Caco-2 (cell line): ENCODE data around the gene LRP3. TPM values are rescaled to one million over a fixed set of nuclear protein-coding genes. Genes with fewer than 3 reads are reported as not detected.
A peak's percentile ranks its signal among the peaks of the same experiment; 100 is the strongest.

Experiments
- BruUV-seq: library from RNA; stranded (reverse); fragments of 400-500 nt; replicated peaks from 2 replicates; lab custom pipeline; 2021; lab: Mats Ljungman, UMichigan
- CTCF ChIA-PET: fragments of 300-600 bp; sonication (Branson Sonifier 250); formaldehyde crosslinking; loops from one replicate; lab custom pipeline; 2022; ENCODE audit warnings: antibody characterized with exemption; lab: Charles Lee
- POLR2A ChIA-PET: fragments of 300-600 bp; sonication (Branson Sonifier 250); formaldehyde crosslinking; loops from one replicate; lab custom pipeline; 2022; ENCODE audit warnings: antibody characterized with exemption; lab: Charles Lee
- DNase-seq, 2 experiments: peaks; one replicate each; pipeline versions ENCODE4 v3.0.0 to v3.0.0-alpha.2; 2020 to 2022
- H3K27me3 ChIP-seq: replicated peaks from 2 replicates; pipeline ENCODE4 v1.6.0; 2011; ENCODE audit warnings: low read length; ENCODE audit not compliant: control insufficient read depth, insufficient read depth
- H3K36me3 ChIP-seq: 2 replicates; pipeline ENCODE4 v1.5.1; 2011; ENCODE audit warnings: low read length; ENCODE audit not compliant: control insufficient read depth, insufficient read depth
- H3K4me1 ChIP-seq: fragments of 250-450 bp; sonication (Bioruptor Pico); 2 replicates; pipeline ENCODE4 v1.5.1; 2020; ENCODE audit warnings: mild to moderate bottlenecking
- H3K4me3 ChIP-seq: 2 replicates; pipeline ENCODE4 v1.5.1; 2011; ENCODE audit warnings: low read depth, mild to moderate bottlenecking, control low read depth, low read length
- H3K9me3 ChIP-seq: fragments of 250-450 bp; sonication (Bioruptor Pico); 2 replicates; pipeline ENCODE4 v1.5.1; 2020; ENCODE audit warnings: mild to moderate bottlenecking, moderate library complexity
- H3K27ac Mint-ChIP-seq: one replicate; pipeline ENCODE4 v1.8.0; 2022; ENCODE audit warnings: mixed read lengths; ENCODE audit not compliant: unreplicated experiment
- H3K27me3 Mint-ChIP-seq: one replicate; pipeline ENCODE4 v1.8.0; 2022; ENCODE audit warnings: mixed read lengths; ENCODE audit not compliant: insufficient read depth, unreplicated experiment
- H3K36me3 Mint-ChIP-seq: one replicate; pipeline ENCODE4 v1.8.0; 2022; ENCODE audit warnings: mild to moderate bottlenecking, mixed read lengths; ENCODE audit not compliant: insufficient read depth, unreplicated experiment
- H3K4me1 Mint-ChIP-seq: one replicate; pipeline ENCODE4 v1.8.0; 2022; ENCODE audit warnings: low read depth, mixed read lengths; ENCODE audit not compliant: unreplicated experiment
- H3K4me3 Mint-ChIP-seq: one replicate; pipeline ENCODE4 v1.8.0; 2022; ENCODE audit warnings: mild to moderate bottlenecking, moderate library complexity, mixed read lengths; ENCODE audit not compliant: unreplicated experiment
- H3K9me3 Mint-ChIP-seq: one replicate; pipeline ENCODE4 v1.8.0; 2022; ENCODE audit warnings: mixed read lengths; ENCODE audit not compliant: unreplicated experiment
- intact Hi-C: fragments of 100-400 bp; cut with micrococcal nuclease; formaldehyde crosslinking; loops from one replicate; pipeline ENCODE4 v1.10.0; 2022; ENCODE audit not compliant: unreplicated experiment
- total RNA-seq: library from RNA; stranded (reverse); gene quantifications from 2 replicates; pipeline ENCODE4 v1.2.3, GENCODE V29; 2022
- TF ChIP-seq, protein P1 (sequence below), 2 experiments: fragments of 200-600 bp in 1 of 2; IDR thresholded peaks; 1 replicate in 1 of 2; 2 replicates in 1 of 2; pipeline versions ENCODE4 v1.5.1 to v1.8.0; 2011 to 2022; ENCODE audit warnings: antibody characterized with exemption in 1 of 2, control low read depth in 1 of 2, inconsistent platforms in 1 of 2, low read depth in 1 of 2, low read length in 1 of 2, mild to moderate bottlenecking in 1 of 2, moderate library complexity in 1 of 2; ENCODE audit not compliant: insufficient read depth in 1 of 2, severe bottlenecking in 1 of 2, unreplicated experiment in 1 of 2

Gene LRP3
- total RNA-seq, 1 experiment from 2014 or later: 22.8 TPM

DNA sequence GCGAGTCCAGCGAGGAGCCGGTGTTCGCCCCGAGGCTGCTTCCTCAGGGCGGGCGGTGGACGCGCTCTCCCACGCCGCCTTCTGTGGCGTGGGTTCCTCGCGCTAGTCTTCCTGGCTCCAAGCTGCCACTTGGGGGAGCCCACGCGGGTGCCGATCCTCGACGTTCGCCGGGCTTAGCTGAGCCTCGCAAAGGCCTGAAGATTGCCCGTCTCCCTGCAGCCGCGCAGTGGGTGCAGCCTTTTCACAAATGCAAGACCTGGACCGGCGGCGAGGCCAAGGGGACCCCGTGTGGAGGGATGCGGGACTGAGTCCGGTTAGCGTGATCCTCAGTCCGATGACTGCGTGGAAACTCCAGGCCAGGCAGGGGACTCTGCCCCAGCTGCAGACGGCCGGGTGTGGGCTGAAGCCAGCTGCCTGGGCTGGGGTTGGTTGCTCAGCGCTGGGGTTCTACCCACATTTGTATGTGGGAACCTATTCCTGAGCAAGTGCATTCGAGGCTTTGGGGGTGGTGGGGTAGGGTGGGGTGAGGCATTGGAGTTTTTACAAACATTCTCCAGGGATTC lies 16.6 kb upstream of the LRP3 start:
- H3K4me1 Mint-ChIP-seq: peaks cover 13% of the 10 kb centered on the region
- H3K4me3 Mint-ChIP-seq: peak overlapping the region; percentile 94
- Histone ChIP-seq H3K36me3 (no peaks in the 10 kb centered on the region; the same call in 1 of the 2 replicates), H3K4me1 (0 out of 2 replicates have a peak, but pooled peaks cover 5% of the 10 kb centered on the region), H3K4me3 (peak overlapping the region; percentile 38), H3K27me3 (no peaks in the 10 kb centered on the region), H3K9me3 (no peaks in the 10 kb centered on the region)
- POLR2A ChIA-PET: interaction anchor here (0.8 to 1.7 kb wide), 9 partner anchors 18 to 226 kb away, joined by 3 to 8 read pairs (median 5); partner anchors contain the start of genes CEBPA and CEBPG
- TF ChIP-seq, protein P1, sequence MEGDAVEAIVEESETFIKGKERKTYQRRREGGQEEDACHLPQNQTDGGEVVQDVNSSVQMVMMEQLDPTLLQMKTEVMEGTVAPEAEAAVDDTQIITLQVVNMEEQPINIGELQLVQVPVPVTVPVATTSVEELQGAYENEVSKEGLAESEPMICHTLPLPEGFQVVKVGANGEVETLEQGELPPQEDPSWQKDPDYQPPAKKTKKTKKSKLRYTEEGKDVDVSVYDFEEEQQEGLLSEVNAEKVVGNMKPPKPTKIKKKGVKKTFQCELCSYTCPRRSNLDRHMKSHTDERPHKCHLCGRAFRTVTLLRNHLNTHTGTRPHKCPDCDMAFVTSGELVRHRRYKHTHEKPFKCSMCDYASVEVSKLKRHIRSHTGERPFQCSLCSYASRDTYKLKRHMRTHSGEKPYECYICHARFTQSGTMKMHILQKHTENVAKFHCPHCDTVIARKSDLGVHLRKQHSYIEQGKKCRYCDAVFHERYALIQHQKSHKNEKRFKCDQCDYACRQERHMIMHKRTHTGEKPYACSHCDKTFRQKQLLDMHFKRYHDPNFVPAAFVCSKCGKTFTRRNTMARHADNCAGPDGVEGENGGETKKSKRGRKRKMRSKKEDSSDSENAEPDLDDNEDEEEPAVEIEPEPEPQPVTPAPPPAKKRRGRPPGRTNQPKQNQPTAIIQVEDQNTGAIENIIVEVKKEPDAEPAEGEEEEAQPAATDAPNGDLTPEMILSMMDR (IDR thresholded peaks at IDR 0.05; ENCODE audit: insufficient read depth in 1 of 2, low read depth in 1 of 2, low read length in 1 of 2, severe bottlenecking in 1 of 2, unreplicated experiment in 1 of 2): peak; percentile 35 to 49
- CTCF ChIA-PET: interaction anchor here (0.8 to 1.8 kb wide), 8 partner anchors 9 to 600 kb away, joined by 3 to 14 read pairs (median 6); partner anchors contain the start of gene CEBPA
- peaks cover 22% of the 10 kb centered on the region for H3K36me3 Mint-ChIP-seq
- H3K9me3 Mint-ChIP-seq: no peaks in the 10 kb centered on the region
- peaks cover 5% of the 10 kb centered on the region for H3K27me3 Mint-ChIP-seq
- intact Hi-C loops: loop anchor here (1.0 to 5.0 kb wide), 5 partner anchors 18 to 205 kb away; partner anchors contain the start of genes CEBPA and FAAP24
- H3K27ac Mint-ChIP-seq: peak overlapping the region; percentile 98
- peak; percentile 83 to 85 for DNase-seq
- no TSS peak for BruUV-seq

DNA sequence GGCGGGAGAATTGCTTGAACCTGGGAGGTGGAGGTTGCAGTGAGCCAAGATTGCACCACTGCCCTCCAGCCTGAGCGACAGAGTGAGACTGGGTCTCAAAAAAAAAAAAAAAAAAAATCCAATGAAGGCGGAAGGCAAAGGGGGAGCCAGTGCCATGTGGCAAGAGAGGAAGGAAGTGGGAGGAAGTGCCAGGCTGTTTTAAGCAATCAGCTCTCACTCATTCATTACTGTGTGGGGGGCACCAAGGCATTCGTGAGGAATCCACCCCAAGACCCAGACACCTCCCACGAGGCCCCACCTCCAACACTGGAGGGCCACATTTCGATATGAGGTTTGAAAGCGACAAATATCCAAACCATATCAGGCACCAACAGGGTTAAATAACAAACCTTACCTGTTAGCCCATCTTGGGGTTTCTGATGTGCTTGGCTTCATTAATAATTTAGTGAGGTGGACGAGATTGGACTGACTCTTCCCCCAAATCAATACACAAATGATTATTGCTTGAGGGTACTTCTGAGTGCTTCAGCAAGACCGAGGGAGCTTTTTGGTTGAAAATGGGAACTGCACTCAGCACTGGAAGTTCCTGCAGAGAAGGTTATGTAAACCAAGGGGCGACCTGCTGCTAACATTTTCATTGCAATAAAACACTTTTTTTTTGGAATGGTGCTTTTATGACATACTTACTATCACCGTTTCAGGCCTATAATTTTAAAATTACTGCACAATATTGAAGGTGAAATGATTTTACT lies 7.5 kb upstream of the LRP3 start:
- ChIA-PET CTCF (interaction anchor here (2.7 kb wide), 1 partner anchor 10 kb away, joined by 8 read pairs; no protein-coding TSS in a partner anchor), POLR2A (no interaction called here)
- Histone ChIP-seq H3K9me3 (no peaks in the 10 kb centered on the region), H3K36me3 (no peaks in the 10 kb centered on the region), H3K27me3 (no peaks in the 10 kb centered on the region), H3K4me1 (no peaks in the 10 kb centered on the region), H3K4me3 (no peak overlapping the region)
- Mint-ChIP-seq H3K9me3 (no peaks in the 10 kb centered on the region), H3K36me3 (no peaks in the 10 kb centered on the region), H3K27me3 (peaks cover 5% of the 10 kb centered on the region), H3K27ac (no peak overlapping the region), H3K4me1 (no peaks in the 10 kb centered on the region), H3K4me3 (no peak overlapping the region)
- no peak for DNase-seq
- TF ChIP-seq, protein P1 (IDR thresholded peaks at IDR 0.05; ENCODE audit: insufficient read depth in 1 of 2, low read depth in 1 of 2, low read length in 1 of 2, severe bottlenecking in 1 of 2, unreplicated experiment in 1 of 2): no peak
- no TSS peak for BruUV-seq
- intact Hi-C loops: no loop called here

DNA sequence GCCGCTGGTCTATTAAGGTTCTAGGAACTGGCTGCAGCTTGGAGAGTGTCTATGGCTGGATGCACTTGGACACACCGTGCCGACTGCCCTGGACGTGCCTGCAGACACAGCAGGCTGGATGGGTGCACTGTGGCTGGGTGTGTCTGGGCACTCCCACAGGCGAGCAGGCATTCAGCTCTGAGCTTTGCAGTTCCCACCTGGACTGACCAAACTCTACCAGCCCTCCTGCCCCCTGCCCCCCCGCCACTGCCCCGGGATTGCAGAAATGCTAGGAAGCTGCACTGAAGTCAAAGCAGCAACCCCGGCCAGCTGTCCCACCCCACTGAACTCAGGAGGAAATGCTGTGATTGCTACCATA lies 7.0 kb upstream of the LRP3 start:
- intact Hi-C loops: no loop called here
- Histone ChIP-seq H3K27me3 (no peaks in the 10 kb centered on the region), H3K9me3 (no peaks in the 10 kb centered on the region), H3K4me1 (no peaks in the 10 kb centered on the region), H3K36me3 (no peaks in the 10 kb centered on the region), H3K4me3 (no peak overlapping the region)
- CTCF ChIA-PET: interaction anchor here (0.6 to 2.7 kb wide), 2 partner anchors 10 to 506 kb away, joined by 3 to 8 read pairs; no protein-coding TSS in a partner anchor
- Mint-ChIP-seq H3K36me3 (no peaks in the 10 kb centered on the region), H3K9me3 (no peaks in the 10 kb centered on the region), H3K27ac (no peak overlapping the region), H3K27me3 (peaks cover 7% of the 10 kb centered on the region), H3K4me3 (no peak overlapping the region), H3K4me1 (no peaks in the 10 kb centered on the region)
- POLR2A ChIA-PET: no interaction called here
- TF ChIP-seq, protein P1 (IDR thresholded peaks at IDR 0.05; ENCODE audit: insufficient read depth in 1 of 2, low read depth in 1 of 2, low read length in 1 of 2, severe bottlenecking in 1 of 2, unreplicated experiment in 1 of 2): no peak
- no TSS peak for BruUV-seq
- DNase-seq: no peak
